Right kidney (tissue), 1 donor: ENCODE data around the gene ZC3H13.

Source experiments
- DNase-seq: peaks from one replicate; pipeline ENCODE4 v3.0.0-alpha.2; 2016

The ZC3H13 gene

GRCh38 chr13:46071590-46072249, 19.2 kb upstream of the ZC3H13 start:
- no peak for DNase-seq

GRCh38 chr13:46063292-46063691, 10.7 kb upstream of the ZC3H13 start:
- DNase-seq = no peak

DNA sequence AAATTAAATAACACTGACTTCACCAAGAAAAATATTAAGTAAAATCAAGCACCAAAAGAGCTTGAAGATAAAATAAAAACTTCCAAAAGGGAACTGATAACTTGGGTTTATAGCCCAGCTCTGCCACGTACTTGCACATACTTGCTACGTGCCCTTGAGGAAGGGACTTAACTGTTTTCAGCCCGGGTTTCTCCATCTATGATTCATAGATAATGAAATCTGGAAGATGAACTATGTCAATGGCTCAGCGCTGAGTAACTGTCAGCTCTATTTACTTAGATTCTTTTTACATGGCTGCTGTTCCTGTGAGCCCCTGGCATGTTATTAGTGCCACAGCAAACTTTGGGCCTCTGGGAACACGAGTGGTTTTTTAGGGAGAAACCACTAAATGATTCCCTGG, 9.6 kb upstream of the ZC3H13 start:
- no peak for DNase-seq

DNA sequence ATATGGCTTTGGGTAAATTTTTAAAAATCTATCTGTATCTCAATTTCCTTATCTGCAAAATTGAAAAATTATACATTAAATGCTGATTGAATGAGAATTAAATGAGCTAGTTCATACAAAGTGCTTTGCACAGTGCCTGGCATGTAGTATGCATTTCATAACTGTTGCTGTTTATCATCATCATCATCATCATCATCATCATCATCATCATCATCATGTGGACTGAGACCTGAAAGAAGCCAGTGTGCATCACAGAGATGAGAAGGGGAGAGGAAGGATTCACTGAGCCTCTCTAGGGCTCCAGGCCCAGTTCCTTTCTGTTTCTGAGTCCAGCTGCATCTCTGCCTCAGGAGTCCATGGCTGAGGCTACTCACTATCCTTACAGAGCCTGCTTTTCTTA, 6.9 kb upstream of the ZC3H13 start:
- no peak for DNase-seq

- no peak for DNase-seq
Measured at GRCh38 chr13:46058268-46058667, 5.7 kb upstream of the ZC3H13 start.

DNA sequence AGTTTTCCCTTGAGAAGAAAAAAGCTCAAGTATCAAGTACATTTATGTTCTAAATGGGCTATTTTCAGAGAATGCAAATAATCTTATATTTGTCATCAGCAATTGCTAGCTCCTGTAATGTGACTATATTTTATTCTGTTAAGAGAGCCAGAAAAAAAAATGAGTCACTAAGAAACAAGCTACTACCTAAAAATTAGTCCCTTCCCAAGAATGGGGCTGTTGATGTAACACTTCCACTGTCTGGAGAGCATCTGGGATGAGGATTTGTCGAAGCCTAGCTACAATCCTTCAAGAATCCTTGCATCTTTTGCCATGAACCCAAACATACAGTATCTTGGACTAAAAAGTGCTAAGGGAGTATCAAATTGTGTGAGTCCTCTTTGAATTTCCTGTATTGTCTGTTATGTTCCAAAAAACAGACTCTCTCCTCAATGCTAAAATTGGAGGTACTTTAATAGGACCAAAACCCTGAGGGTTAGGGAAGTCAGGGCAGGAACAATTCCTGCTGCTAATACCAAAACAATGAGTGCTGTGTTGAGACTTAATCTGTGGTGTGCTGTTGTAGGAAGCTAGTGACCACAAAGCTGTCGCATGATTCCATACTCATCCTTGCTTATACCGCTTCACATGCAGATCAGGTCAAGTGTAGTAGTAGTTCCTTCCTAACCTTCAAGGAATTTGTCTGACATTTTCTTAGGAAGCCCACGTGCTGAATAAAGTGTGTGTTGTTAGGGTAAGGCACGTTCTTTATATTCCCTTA, 4.9 kb upstream of the ZC3H13 start:
- DNase-seq = no peak

- peak; percentile 16 for DNase-seq
Measured at GRCh38 chr13:46053162-46054012, 841 bp upstream of the ZC3H13 start.

DNA sequence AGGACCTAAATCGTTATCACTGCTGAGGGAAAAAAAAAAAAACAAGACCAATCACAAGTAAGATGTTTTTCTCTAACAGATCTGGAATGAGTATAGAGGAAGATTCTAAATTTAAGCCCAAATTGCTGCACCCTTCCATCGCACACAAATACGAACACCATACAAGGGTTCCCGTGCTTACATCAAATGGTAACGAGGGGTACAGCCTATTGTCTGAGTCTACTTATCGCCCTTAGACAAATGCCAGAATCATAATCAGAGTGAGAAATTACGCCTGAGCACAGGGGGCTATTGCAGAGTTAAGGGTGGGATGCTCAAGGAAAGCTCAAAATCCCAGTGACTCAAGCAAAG, 603 bp downstream of the ZC3H13 start:
- no peak for DNase-seq

DNA sequence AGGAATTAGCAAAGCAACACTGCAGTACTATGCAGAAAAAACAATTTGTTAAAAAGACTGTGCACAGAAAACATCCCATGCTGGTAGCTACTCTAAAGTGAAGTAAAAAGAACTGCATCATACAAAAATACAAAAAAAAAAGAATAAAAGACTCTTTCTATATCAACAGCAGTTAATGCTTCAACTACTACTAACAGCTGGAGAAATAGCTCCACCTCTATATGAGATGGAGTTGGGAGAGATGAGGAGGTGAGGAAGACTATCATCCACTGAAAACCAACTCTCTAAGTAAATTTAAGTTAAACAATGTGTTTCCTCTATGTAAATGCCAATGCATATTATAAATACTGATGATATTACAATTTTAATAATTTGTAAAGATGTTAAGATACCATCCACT, 1.8 kb downstream of the ZC3H13 start:
- no peak for DNase-seq

GRCh38 chr13:46045424-46045823, 7.1 kb downstream of the ZC3H13 start:
- no peak for DNase-seq

- no peak for DNase-seq
Measured at GRCh38 chr13:46043647-46044046, 8.9 kb downstream of the ZC3H13 start.

DNA sequence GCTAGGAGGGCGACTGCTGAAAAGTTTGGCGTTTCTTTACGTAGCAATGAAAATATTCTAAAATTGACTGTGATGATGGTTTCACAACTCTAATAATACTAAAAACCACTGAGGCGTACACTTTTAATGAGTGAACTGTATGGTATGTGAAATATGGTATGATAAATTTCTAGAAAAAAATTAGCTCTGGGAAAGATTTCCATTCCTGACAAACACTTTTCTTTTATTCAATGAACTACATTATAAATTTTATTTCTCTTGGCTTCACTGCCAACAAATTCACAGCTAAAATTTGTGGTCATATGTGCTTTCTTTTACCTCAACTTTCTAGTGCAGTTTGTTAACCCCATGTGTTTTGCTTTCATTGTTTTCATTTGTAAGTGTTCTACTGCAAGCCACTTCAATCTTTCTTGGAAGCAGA, 11.1 kb downstream of the ZC3H13 start:
- DNase-seq = no peak

DNA sequence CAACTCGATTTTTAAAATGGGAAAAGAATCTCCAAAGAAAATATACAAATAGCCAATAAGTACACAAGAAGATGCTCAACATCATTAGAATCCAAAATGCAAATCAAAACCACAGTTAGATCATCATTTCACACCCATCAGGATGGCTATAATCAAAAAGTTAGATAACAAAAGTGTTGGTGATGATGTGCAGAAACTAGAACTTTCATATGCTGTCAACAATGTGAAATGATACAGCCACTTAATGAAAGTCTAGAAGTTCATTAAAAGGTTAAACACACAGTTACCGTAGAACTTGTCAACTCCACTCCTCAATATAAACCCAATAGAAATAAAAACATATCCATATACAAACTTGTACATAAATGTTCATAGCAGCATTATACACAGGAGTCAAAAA, 11.8 kb downstream of the ZC3H13 start:
- DNase-seq = no peak

- no peak for DNase-seq
Measured at GRCh38 chr13:46039411-46040182, 12.9 kb downstream of the ZC3H13 start.

DNA sequence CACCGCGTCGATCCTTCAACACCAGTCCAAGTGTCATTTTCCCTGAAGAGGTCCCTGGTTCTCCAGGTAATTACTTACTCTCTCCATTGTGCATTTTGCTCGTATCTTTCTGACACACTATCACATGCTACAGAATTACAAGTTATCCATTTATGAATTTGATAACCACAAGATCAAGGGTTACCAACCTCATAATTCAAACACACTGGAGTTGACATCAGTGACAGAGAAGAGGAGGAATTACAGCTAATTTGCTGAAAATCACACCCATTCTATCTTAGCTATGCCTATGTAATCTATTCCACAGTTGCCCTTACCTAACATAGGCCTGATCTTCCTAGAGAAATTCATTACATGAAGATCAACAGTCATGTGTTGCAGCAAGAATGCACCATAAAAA, 14.2 kb downstream of the ZC3H13 start:
- DNase-seq = no peak

DNA sequence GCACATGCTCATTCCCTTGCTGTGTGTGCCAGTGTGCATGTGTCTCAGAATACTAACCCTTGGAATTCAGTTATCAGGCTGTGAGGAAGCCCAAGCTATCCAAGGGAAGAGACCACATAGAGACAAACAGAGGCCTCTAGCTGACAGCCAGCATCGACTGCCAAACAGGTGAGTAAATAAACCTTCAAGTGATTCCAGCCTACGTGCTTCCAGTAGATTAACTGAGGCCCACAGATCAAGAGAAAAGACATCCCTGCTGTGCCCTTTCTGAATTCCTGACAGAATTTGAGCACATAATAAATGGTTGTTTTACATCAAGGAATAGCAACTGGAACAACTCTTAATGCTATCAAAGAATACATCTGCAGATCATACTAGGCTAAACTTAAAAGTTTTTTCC, 17.5 kb downstream of the ZC3H13 start:
- DNase-seq = no peak

DNA sequence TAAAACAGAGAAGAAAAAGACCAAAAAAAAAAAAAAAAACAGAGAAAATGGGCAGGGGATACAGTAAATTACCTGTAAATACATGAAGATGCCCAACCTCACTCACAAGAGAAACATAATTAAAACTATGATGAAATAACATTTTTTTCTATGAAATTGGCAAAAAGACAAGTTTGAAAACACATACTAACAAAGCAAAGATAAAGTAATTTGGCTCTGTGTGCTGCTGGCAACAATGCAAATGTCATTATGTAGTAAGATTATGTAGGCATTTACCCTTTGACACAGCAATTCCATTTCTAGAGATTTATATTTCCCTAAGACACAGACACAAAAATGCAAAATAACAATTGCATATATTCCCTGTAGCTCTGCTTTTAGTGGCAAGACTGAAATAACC, 20.2 kb downstream of the ZC3H13 start:
- no peak for DNase-seq

GRCh38 chr13:46031581-46032263, 20.8 kb downstream of the ZC3H13 start:
- no peak for DNase-seq

DNA sequence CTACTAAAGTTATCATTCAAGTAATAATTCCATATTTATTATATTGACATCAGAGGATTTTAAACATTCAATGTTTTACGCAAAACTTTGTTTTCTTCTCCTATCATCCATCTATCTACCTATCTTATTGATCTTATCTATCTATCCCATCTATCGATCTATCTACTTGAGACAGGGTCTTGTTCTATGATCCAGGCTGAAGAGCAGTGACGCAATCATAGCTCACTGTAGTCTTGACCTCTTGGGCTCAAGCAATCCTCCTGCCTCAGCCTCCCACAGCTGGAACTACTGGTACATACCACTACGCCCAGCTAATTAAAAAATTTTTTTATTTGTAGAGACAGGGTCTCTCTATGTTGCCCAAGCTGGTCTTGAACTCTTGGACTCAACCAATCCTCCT, 27.4 kb downstream of the ZC3H13 start:
- DNase-seq = no peak

DNA sequence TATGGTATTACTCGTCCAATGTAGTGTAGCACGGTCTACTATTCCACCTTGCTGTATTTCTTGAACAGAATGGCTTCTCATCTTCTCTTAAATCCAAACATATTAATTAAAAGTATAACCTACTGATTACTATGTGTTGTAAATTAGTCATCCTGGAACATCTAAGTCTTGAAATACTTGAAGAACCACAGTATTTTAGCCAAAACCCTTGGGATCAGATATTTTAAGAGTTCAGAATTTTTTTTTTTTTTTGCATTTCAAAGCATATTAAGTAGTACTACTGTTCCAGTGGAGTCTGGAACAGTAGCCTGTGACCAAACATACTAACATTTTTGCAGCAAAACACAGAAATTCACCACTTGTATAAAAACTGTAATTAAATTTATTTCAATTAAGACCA, 30.1 kb downstream of the ZC3H13 start:
- DNase-seq = no peak

GRCh38 chr13:46016216-46016615, 36.3 kb downstream of the ZC3H13 start:
- DNase-seq = no peak

DNA sequence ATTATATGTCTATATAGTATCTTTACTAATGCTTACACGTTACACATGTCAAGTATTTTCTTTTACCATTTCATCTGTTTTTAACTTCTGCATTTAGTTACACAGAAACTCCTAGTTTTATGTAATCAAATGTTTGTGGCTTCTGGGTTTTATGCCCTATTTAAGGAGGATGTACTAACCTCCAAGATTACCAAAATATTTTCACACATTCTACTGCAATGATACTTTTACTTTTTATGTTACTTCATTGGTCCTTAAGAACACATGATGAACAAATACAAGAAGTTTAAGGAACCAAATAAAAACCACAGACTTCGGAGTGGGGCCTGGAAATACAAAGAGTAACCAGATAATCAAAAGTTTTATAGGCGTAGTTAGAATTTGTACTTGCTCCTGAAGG, 37.2 kb downstream of the ZC3H13 start:
- DNase-seq = no peak
